Memory B cell (primary cell): Measurements from ENCODE around the gene SHISA7.

Experiments
- ATAC-seq: fragments of 150-1000 bp; cut with Tn5 transposase; 2 replicates; pipeline ENCODE4 v1.10.0; 2021; ENCODE audit warnings: low read depth, mild to moderate bottlenecking, moderate library complexity
- DNase-seq, 2 donors: peaks; one replicate each; pipeline ENCODE4 v3.0.0; 2022; ENCODE audit warnings: low spot score in 2 of 2
- H3K27ac Mint-ChIP-seq: one replicate; pipeline ENCODE4 v1.8.0; 2022; ENCODE audit warnings: mild to moderate bottlenecking, moderate library complexity, mixed read lengths
- H3K27me3 Mint-ChIP-seq: one replicate; pipeline ENCODE4 v1.8.0; 2022; ENCODE audit warnings: mixed read lengths
- H3K36me3 Mint-ChIP-seq: one replicate; pipeline ENCODE4 v1.8.0; 2022; ENCODE audit warnings: mild to moderate bottlenecking, mixed read lengths
- H3K4me1 Mint-ChIP-seq: one replicate; pipeline ENCODE4 v1.8.0; 2022; ENCODE audit warnings: mixed read lengths
- H3K4me3 Mint-ChIP-seq: one replicate; pipeline ENCODE4 v1.8.0; 2022; ENCODE audit warnings: mild to moderate bottlenecking, moderate library complexity, mixed read lengths
- H3K9me3 Mint-ChIP-seq: one replicate; pipeline ENCODE4 v1.8.0; 2022; ENCODE audit warnings: mixed read lengths

SHISA7 gene

DNA sequence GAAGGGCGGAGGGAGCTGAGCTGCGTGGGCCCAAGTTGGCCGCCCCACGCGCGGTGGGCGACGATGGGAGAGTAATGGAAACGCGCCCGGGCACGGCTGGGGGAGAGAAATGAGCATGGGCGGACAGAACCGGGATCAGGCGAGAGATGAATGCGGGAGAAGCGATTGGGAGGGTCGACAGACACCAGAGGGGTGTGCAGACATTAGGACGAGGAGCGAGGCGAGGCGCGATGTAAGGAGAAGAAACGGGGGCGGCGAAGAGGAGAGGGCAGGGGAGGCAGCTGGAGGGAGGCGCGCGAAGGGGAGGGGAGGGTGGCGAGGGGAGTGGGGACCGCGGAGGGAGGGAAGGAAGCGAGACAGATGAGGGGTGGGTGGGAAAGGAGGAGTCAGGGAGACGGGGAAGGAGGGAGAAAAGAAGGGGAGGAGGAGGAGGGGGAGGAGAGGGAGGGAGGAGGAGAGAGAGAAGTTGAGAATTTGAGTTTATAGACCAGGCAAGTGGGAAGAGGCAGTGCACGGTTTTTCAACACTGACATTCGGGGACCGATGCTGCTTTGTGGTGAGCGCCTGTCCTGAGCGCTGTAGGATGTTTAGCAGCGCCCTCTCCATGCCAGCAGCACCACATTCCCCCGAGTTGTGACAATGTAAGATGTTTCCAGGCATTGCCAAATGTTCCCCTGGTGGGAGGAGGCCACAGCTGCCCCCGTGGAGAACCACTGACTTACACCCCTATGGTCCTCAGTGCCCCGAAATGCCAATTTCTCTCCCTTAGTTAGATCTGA lies at the start of gene SHISA7:
Gene SHISA7 (minus strand): TSS at position 256 of the 779 bp plus-strand sequence. CDS start 437 bp downstream, outside the sequence.
- Mint-ChIP-seq H3K27ac (no peak within 1 kb of the TSS), H3K4me3 (no peak within 1 kb of the TSS), H3K9me3 (peaks cover 3% of the 10 kb centered on the region), H3K36me3 (peaks cover 6% of the 10 kb centered on the region), H3K4me1 (peaks cover 20% of the 10 kb centered on the region), H3K27me3 (peaks cover 40% of the 10 kb centered on the region)
- DNase-seq = no peak
- no peak for ATAC-seq

DNA sequence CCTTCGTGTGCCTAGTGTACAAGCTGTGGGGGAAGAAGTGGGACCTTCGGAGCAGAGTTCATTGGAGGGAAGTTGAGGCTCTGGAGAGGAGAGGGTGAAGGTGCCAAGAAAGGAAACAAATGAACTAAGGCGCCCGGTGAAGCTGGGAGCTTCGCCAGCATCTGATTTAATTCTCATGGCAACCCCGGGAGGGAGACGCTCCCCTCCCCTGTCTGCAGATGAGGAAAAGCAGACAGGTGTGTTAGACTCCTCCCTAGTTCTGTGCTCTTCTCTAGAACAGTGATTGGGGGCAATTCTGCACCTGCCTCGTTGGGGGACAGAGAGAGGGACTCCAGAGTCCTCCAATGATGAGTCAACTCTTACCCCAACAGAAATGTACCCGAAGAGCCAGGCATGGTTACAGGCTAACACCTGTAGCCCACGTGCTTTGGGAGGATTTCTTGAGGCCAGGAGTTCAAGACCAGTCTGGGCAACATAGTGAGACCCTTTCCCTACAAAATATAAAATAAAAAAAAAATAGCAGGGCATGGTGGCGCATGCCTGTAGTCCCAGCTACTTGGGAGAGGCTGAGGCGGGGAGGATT lies 49.4 kb upstream of the SHISA7 start:
- Mint-ChIP-seq H3K4me1 (peaks cover 6% of the 10 kb centered on the region), H3K36me3 (no peaks in the 10 kb centered on the region), H3K27ac (no peak overlapping the region), H3K9me3 (no peaks in the 10 kb centered on the region), H3K4me3 (no peak overlapping the region), H3K27me3 (peaks cover 9% of the 10 kb centered on the region)
- ATAC-seq (no peak), DNase-seq (no peak)

DNA sequence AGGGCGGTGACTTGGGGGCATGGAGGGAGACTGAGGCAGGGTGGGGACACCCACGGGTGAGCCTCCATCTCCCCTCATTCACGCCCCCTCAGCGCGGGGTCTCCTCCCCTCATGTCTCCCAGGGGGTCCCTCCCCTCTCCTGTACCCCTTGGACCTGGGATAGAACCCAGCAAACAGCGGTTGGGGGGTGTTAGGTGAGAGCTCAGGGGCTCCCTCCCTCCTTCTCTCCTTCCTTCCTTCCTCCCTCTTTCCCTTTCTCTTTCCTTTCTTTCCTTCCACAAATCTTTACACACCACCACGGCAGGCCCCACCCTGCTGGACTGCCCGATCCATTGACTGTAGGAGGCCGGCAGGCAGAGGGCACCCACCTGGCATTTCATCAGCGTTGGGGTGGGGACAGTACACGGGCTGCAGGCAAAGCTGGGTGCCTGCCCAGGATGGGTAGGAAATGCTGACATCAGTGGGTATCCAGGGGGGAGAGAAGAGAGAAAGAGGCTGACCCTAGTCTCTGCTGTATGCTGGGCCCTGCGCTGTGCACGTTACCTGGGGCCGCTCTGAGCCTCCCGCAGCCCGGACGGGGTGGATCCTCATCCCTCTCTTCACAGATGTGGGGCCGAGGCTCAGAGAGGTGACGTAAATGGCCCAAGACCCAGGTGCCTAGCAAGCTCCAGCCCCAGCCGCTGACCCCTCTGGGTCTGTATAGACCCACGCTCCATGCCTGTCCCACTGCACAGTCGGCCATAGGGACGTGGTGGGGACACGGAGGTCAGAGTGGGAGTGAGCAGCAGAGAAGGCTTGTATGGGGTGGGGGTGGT lies 48.7 kb upstream of the SHISA7 start:
- no peaks in the 10 kb centered on the region for H3K36me3 Mint-ChIP-seq
- DNase-seq (no peak), ATAC-seq (no peak)
- H3K27ac Mint-ChIP-seq = no peak overlapping the region
- H3K4me1 Mint-ChIP-seq = peaks cover 6% of the 10 kb centered on the region
- H3K27me3 Mint-ChIP-seq = peaks cover 9% of the 10 kb centered on the region
- no peak overlapping the region for H3K4me3 Mint-ChIP-seq
- H3K9me3 Mint-ChIP-seq = no peaks in the 10 kb centered on the region

DNA sequence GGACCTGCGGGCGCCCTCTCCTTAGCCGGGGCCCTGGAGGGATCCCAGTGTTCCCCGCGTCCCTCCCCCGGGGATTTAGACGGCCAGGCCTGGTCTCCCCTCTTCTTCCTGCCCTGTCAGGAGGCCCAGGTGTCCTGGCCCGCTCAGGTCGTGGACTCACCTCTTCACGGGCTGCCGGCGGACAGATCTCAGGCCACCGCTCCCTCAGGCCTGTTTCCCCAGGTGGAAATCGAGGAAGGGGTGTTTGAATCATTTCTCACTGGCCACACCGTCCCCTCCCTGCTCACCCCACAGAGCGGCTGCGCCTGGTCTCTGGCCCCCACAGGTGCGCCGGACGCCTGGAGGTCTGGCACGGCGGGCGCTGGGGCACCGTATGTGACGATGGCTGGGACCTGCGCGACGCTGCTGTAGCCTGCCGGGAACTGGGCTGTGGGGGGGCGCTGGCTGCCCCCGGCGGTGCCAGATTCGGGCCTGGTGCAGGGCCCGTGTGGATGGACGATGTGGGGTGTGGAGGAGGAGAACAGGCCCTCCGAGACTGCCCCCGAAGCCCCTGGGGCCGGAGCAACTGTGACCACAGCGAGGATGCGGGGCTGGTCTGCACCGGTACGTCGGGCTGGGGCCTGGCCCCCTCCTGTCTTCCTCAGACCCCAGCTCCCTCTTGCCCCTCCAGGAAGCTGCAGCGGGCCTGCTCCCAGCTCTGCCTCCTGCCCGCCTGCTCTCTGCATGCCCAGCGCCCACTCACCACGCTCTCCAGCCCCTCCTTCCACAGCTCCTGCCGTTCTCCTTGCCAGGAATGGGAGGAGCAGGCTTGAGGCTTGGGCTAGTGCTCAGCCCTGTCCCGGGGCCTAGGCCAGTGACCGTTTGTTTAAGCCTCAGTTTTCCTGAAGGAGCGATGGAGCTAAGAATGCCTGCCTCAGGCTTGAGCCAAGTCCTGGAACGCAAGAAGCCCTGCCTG lies 47.7 kb upstream of the SHISA7 start:
- ATAC-seq (no peak), DNase-seq (no peak)
- no peaks in the 10 kb centered on the region for H3K9me3 Mint-ChIP-seq
- no peaks in the 10 kb centered on the region for H3K36me3 Mint-ChIP-seq
- peaks cover 9% of the 10 kb centered on the region for H3K27me3 Mint-ChIP-seq
- H3K4me3 Mint-ChIP-seq = no peak overlapping the region
- H3K27ac Mint-ChIP-seq = no peak overlapping the region
- peaks cover 10% of the 10 kb centered on the region for H3K4me1 Mint-ChIP-seq

DNA sequence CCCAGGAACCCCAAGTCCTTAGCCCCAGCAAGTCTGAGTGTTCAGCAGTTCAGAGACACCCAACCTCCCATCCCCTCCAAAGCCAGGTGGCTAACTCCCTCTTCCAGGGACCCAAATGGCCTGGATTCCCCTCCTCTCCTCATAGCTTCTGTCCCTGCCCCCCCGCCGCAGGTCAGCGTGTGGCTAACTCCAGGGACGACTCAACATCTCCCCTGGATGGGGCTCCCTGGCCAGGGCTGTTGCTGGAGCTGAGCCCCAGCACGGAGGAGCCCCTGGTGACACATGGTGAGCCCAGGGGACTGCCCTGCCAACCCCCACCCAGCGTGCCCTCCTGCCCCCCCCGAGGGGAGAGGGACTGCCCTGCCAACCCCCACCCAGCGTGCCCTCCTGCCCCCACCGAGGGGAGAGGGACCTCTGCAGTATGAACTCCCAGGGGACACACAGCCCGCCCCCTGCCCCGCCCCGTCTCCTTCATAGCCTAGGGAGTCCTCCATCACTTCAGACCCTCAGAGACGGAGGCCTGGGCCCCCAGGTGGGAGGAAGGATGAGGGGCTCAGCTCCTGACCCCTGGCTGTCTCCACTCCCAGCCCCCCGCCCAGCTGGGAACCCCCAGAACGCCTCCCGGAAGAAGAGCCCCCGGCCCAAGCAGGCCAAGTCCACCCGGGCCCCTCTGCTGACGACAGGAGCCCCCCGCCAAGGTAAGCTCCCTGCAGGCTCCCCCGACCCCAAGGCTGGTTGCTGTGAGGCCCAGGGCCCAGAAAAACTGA lies 46.8 kb upstream of the SHISA7 start:
- Mint-ChIP-seq H3K4me3 (no peak overlapping the region), H3K27ac (no peak overlapping the region), H3K36me3 (no peaks in the 10 kb centered on the region), H3K27me3 (peaks cover 9% of the 10 kb centered on the region), H3K9me3 (no peaks in the 10 kb centered on the region), H3K4me1 (peaks cover 10% of the 10 kb centered on the region)
- DNase-seq (no peak), ATAC-seq (no peak)

DNA sequence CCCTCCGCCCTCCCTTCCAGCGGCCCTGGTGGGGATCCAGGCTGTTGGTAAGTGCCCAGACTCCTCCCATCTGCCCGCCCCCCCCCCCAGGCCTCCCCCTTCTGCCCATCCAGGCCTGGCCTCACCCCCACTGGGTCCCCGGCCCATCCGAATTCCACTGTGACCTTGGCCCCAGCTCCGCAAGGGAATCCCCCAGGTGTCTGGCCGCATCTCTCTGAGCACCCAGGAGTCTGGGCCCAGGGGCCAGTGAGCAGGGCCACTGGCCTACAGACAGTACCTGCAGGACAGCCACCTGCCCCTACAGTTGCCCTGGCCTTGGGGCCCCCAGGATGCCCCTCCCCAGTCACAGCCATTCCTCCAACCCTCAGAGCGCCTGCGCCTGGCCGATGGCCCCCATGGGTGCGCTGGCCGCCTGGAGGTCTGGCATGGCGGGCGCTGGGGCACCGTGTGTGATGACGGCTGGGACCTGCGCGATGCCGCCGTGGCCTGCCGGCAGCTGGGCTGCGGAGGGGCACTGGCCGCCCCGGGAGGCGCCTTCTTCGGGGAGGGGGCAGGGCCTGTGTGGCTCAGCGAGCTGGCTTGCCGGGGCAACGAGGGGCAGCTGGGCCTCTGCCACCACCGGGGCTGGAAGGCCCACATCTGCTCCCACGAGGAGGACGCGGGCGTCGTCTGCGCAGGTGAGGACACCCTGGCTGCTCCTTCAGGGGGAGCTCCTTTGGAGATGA lies 46.0 kb upstream of the SHISA7 start:
- no peak for ATAC-seq
- H3K27ac Mint-ChIP-seq = no peak overlapping the region
- H3K27me3 Mint-ChIP-seq = peaks cover 8% of the 10 kb centered on the region
- H3K36me3 Mint-ChIP-seq = no peaks in the 10 kb centered on the region
- H3K4me1 Mint-ChIP-seq = peaks cover 8% of the 10 kb centered on the region
- no peak for DNase-seq
- H3K4me3 Mint-ChIP-seq = no peak overlapping the region
- H3K9me3 Mint-ChIP-seq = no peaks in the 10 kb centered on the region

DNA sequence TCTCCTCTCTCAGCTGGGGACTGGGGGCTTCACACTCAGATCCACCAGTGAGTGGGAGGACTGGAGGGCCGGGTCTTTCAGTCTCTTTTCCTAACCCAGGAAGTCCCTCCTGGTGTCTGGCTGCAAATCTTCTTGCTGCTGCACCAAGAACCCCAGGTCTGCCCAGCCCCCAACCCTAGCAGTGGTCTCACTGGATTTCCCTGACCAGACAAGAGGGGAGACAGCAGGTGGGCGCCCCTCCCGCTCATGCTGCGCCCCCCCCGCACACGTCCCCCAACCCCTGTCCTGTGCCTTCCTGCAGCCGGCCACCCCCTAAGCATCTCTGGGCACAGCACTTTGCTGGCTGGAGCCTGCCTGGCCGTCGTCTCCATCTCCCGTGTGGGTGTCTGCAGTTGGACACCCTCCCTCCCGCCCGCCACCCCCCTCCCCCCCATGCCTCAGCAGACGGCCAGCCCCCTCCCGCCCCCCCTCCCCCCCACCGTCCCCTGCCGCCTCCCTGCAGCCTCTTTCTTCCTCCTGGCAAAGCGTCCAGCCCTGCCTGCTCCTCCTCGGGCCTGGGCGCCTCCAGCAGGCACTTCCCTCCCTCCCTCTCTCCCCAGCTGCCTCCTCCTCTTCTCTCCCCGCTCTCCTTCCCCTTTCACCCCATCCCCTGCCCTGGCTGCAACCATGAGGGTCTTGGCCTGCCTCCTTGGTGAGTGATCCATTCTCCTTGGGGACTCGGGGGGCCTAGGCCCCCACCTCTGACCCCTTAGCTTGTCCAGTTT lies 45.0 kb upstream of the SHISA7 start, which contains the start of gene SSC5D:
Gene SSC5D (plus strand): TSS at position 513 of the 764 bp plus-strand sequence. CDS start 154 bp downstream, at position 667.
- Mint-ChIP-seq H3K36me3 (no peaks in the 10 kb centered on the region), H3K4me3 (no peak within 1 kb of the TSS), H3K9me3 (no peaks in the 10 kb centered on the region), H3K27ac (peak within 1 kb of the TSS; percentile 67), H3K27me3 (peaks cover 8% of the 10 kb centered on the region), H3K4me1 (peaks cover 7% of the 10 kb centered on the region)
- no peak for DNase-seq
- ATAC-seq = no peak

DNA sequence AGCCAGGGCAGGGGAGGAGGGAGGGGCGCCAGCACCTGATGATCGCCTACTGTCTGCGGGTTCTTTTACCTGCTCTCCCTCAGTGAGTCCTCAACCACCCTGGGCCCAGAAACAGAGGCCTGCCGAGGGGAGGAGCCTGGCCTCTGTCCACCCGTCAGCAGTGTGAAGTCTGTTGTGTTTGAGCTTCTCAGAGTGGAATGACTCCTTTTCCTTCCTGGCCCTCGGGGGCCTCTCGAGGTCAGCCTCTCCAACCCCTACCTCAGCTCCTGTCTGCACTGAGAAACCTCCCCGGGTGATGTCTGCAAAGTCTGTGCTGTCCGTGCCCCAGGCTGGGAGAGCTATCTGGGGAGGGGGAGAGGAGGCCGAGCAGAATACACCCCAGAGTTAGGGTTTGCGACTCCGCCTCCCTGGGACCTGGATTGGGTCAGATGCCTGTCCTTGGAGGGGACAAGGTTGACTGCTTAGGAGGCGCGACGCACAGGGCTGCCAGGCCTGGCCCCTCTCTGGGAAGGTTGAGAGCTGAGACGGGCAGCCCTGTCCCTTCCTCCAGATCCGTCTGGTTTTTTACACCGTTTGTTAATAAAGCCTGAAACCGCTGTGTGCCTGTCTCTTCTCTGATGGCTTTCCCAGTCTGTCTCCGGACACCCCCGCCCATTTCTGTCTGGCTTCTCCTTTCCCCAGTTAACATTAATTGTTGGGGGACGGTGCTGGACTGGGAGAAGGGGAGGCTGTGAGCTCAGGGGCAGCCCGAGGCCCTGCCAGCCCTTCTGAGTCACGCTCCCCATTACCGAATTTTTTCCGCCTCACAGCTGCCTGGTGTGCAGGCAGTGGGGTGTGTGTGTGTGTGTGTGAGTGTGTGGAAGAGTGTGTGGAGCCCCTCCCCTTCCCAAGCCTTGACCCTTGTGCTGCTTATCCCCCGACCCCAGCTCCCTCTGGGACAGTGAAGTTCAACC lies 44.1 kb upstream of the SHISA7 start:
- ATAC-seq (no peak), DNase-seq (no peak)

DNA sequence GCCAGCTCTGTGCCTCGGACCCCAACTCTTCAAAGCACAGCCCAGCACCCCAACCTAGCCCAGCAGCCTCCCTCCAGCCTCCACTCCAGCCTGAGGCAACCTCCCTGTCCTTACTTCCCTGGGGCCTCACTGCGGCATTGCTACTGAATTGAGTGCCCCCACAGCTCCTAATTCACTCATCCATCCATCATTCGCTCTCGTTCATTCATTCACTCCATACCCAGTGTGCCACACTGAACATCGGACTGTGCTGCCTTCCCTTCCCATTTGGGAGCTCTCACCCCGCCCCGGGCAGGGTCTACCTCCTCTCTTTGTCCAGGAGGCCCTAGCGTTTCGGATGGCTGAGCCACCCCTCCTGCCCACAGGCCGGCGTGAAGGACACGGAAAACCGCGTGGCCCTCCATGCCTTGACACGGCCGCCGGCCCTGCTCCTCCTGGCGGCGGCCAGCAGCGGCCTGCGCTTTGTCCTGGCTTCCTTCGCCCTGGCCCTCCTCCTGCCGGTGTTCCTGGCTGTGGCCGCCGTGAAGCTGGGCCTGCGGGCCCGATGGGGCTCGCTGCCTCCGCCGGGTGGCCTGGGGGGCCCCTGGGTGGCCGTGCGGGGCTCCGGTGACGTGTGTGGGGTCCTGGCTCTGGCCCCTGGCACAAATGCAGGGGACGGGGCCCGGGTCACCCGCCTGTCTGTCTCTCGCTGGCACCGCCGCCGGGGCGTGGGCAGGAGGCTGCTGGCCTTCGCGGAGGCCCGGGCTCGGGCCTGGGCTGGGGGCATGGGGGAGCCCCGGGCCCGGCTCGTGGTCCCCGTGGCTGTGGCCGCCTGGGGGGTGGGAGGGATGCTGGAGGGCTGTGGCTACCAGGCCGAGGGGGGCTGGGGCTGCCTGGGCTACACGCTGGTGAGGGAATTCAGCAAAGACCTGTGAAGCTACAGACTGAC lies 43.2 kb upstream of the SHISA7 start:
- Mint-ChIP-seq H3K9me3 (no peaks in the 10 kb centered on the region), H3K27me3 (no peaks in the 10 kb centered on the region), H3K4me3 (peak overlapping the region; percentile 68), H3K36me3 (no peaks in the 10 kb centered on the region), H3K27ac (peak overlapping the region; percentile 67), H3K4me1 (peaks cover 7% of the 10 kb centered on the region)
- ATAC-seq = no peak
- no peak for DNase-seq

More for the DNA sequence above, 44.1 kb upstream of the SHISA7 start:
- peaks cover 7% of the 10 kb centered on the region for H3K4me1 Mint-ChIP-seq
- peaks cover 5% of the 10 kb centered on the region for H3K27me3 Mint-ChIP-seq
- peak overlapping the region; percentile 32 for H3K4me3 Mint-ChIP-seq
- H3K9me3 Mint-ChIP-seq = no peaks in the 10 kb centered on the region
- no peaks in the 10 kb centered on the region for H3K36me3 Mint-ChIP-seq
- H3K27ac Mint-ChIP-seq = peak overlapping the region; percentile 67

DNA sequence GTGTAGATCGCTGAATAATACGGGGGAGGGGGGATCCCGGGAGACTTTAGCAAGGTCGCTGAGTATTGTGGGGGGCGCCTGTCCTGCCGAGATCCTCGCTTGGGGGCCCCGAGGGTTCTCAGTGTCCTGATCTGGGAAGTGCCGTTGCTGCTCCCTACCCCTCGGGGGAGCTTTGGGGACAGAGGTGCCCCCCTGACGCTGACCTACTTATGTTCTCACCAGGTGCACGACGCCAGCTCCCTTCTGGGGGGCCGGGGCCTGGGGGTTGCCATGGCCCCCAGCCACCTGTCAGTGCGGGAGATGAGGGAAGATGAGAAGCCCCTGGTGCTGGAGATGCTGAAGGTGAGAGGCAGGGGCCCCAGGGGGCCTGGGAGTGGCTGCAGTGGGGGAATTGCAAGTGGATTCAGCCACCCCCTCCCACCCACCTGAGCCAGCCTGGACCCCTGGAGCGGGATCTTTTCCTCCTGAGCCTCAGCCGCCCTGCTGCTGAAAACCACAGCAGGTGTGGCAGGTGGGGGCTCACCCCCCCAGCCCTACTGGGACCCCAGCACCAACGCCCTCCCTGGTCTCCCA lies 42.4 kb upstream of the SHISA7 start:
- H3K9me3 Mint-ChIP-seq = no peaks in the 10 kb centered on the region
- ATAC-seq = peak; percentile 15

More for the DNA sequence above, 42.4 kb upstream of the SHISA7 start:
- peak overlapping the region; percentile 58 for H3K27ac Mint-ChIP-seq
- H3K36me3 Mint-ChIP-seq = no peaks in the 10 kb centered on the region
- peak overlapping the region; percentile 80 for H3K4me3 Mint-ChIP-seq
- no peak for DNase-seq
- H3K27me3 Mint-ChIP-seq = no peaks in the 10 kb centered on the region
- peaks cover 7% of the 10 kb centered on the region for H3K4me1 Mint-ChIP-seq
